Loucy (cell line): ENCODE measurements around the gene ADRB2.

Experiments
- CTCF ChIP-seq: fragments of 200-600 bp; sonication (generic); conservative IDR thresholded peaks from 2 replicates; pipeline ENCODE4 v1.5.1; 2014; ENCODE audit warnings: mild to moderate bottlenecking, antibody characterized with exemption, low read length
- EZH2phosphoT487 ChIP-seq: fragments of 200-600 bp; IDR thresholded peaks from 2 replicates; pipeline ENCODE4 v1.6.1; 2018; ENCODE audit warnings: antibody characterized with exemption, mild to moderate bottlenecking, moderate library complexity, borderline replicate concordance

DNA sequence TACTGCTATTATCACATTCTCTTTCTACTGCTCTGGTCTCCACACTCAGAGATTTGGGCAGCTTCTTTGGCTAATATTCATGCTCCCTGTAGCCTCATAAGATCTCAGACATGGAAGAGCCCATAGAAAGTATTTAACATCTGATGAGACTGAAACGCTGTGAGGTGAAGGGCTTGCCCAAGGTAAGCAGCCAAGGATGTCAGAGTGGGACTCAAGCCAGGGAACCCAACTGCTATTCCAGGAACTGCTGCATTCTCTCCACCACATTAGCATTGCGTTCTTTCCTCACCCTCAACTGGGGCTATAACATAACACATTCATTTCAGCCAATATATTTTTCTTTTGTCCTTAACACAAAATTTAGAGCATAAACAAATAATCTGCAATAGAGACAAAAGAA lies 3.8 kb downstream of the ADRB2 start:
- TF ChIP-seq CTCF, result no peak
- no peak for TF ChIP-seq EZH2phosphoT487
